ENCODE measurements around the gene HOXD10. TPM values are rescaled to one million over a fixed set of nuclear protein-coding genes. Genes with fewer than 3 reads are reported as not detected.

Gene HOXD10
- total and polyA plus RNA-seq, 2 of the 13 experiments (the other 11 are each of a cell fraction or from before 2014, with no cell fraction given), result not detected

- TF ChIP-seq KAT8 (CRISPR knock-in tag; IDR thresholded peaks at IDR 0.05) (no peak), BATF2 (CRISPR knock-in tag; IDR thresholded peaks at IDR 0.05) (no peak), ZNF331 (CRISPR knock-in tag; IDR thresholded peaks at IDR 0.05) (no peak), ZNF562 (CRISPR knock-in tag; IDR thresholded peaks at IDR 0.05; ENCODE audit: borderline replicate concordance) (no peak), GZF1 (CRISPR knock-in tag; IDR thresholded peaks at IDR 0.05) (no peak), SOX5 (CRISPR knock-in tag; IDR thresholded peaks at IDR 0.05; ENCODE audit: borderline replicate concordance) (no peak)
These were observed 11.1 kb downstream of the HOXD10 start (continued) for GRCh38 chr2:176127774-176128072.

- no peak for ATAC-seq
- no peak overlapping the region for H3K27ac ChIP-seq (ENCODE audit: extremely low read length, insufficient read depth, low read length)
- H3K36me3 ChIP-seq (replicated peaks in 1 of 2; ENCODE audit: control insufficient read depth in 1 of 2, insufficient read depth in 2 of 2, low read length in 2 of 2), result no peaks in the 10 kb centered on the region
- no peaks in the 10 kb centered on the region for H3K9me3 ChIP-seq (ENCODE audit: low read length)
- 32% methylated on average over 48 of the region's 49 CpGs for WGBS (ENCODE audit: low lambda C conversion rate)
- intact Hi-C loops (cut with micrococcal nuclease; ENCODE audit: unreplicated experiment), result no loop called here
- peaks cover 13 to 81% of the 10 kb centered on the region in 2 experiments for H3K27me3 ChIP-seq (ENCODE audit: control insufficient read depth in 1 of 2, insufficient read depth in 2 of 2, low read length in 2 of 2)
- no peak for FAIRE-seq
- no peak overlapping the region for H2AFZ ChIP-seq (ENCODE audit: low read length)
- no peaks in the 10 kb centered on the region for H3K4me1 ChIP-seq (ENCODE audit: insufficient read depth, low read length)
- DNase-seq (ENCODE audit: low spot score), result no peak
- no peak overlapping the region for H3K4me2 ChIP-seq (ENCODE audit: low read depth, low read length)
- in situ Hi-C loops (cut with HindIII; ENCODE audit: extremely low pct_ligation_motif_present, low pct_unique_long_range_greater_than_20kb), result loop anchor here (5.0 kb wide), 4 partner anchors 424 to 1019 kb away; no protein-coding TSS in a partner anchor
- ChIA-PET CTCF (ENCODE audit: low intra/inter-chr PET ratio, low total read pairs) (interaction anchor here (1.8 to 3.0 kb wide), 6 partner anchors 12 to 686 kb away, joined by 7 to 44 read pairs (median 15); no protein-coding TSS in a partner anchor), POLR2A (no interaction called here)
- no peak overlapping the region for H3K4me3 ChIP-seq (replicated peaks in 1 of 3; ENCODE audit: insufficient read depth in 1 of 3, low read depth in 2 of 3, low read length in 3 of 3)
- H4K20me1 ChIP-seq (ENCODE audit: insufficient read depth, low read length), result no peaks in the 10 kb centered on the region; the same call in 1 of the 2 replicates
- no peak overlapping the region for H3K9ac ChIP-seq (ENCODE audit: insufficient read depth, low read depth, low read length)
- BruUV-seq (replicated peaks), result no TSS peak
- H3K79me2 ChIP-seq (ENCODE audit: insufficient read depth, low read length), result no peaks in the 10 kb centered on the region
- no peak for TF ChIP-seq HNRNPLL (IDR thresholded peaks at IDR 0.05; ENCODE audit: low read depth, low read length, poor library complexity, severe bottlenecking)
- TF ChIP-seq MED13 (CRISPR knock-in tag; IDR thresholded peaks at IDR 0.05), result no peak
- TF ChIP-seq SNRNP70 (IDR thresholded peaks at IDR 0.05; ENCODE audit: low read depth, low read length), result no peak
- no peak for TF ChIP-seq ZKSCAN5 (CRISPR knock-in tag; IDR thresholded peaks at IDR 0.05)
- no peak for TF ChIP-seq KLF12 (CRISPR knock-in tag; IDR thresholded peaks at IDR 0.05; ENCODE audit: borderline replicate concordance)
- no peak for TF ChIP-seq SYNCRIP (IDR thresholded peaks at IDR 0.05; ENCODE audit: insufficient read depth, low read depth, low read length)
- no peak for TF ChIP-seq ZNF136 (CRISPR knock-in tag; IDR thresholded peaks at IDR 0.05; ENCODE audit: low read depth)
- no peak for TF ChIP-seq RARA (CRISPR knock-in tag; IDR thresholded peaks at IDR 0.05)
- no peak for TF ChIP-seq ZNF552 (CRISPR knock-in tag; IDR thresholded peaks at IDR 0.05; ENCODE audit: borderline replicate concordance)
- TF ChIP-seq ZNF784 (CRISPR knock-in tag; IDR thresholded peaks at IDR 0.05; ENCODE audit: borderline replicate concordance), result no peak
- TF ChIP-seq ATRX (CRISPR knock-in tag; IDR thresholded peaks at IDR 0.05; ENCODE audit: borderline replicate concordance), result no peak
- no peak for TF ChIP-seq ZNF576 (CRISPR knock-in tag; IDR thresholded peaks at IDR 0.05)
- no peak for TF ChIP-seq ARNT2 (CRISPR knock-in tag; IDR thresholded peaks at IDR 0.05; ENCODE audit: low read depth)
- no peak for TF ChIP-seq ZNF770 (CRISPR knock-in tag; IDR thresholded peaks at IDR 0.05)
These were observed 11.8 kb downstream of the HOXD10 start for GRCh38 chr2:176128172-176128981.

Data from HepG2 (cell line).